Measurements from ENCODE around the gene UHRF1. TPM values are rescaled to one million over a fixed set of nuclear protein-coding genes. Genes with fewer than 3 reads are reported as not detected.

The UHRF1 gene
- total RNA-seq, 2 experiments from 2014 or later = 118 to 119 TPM

DNA sequence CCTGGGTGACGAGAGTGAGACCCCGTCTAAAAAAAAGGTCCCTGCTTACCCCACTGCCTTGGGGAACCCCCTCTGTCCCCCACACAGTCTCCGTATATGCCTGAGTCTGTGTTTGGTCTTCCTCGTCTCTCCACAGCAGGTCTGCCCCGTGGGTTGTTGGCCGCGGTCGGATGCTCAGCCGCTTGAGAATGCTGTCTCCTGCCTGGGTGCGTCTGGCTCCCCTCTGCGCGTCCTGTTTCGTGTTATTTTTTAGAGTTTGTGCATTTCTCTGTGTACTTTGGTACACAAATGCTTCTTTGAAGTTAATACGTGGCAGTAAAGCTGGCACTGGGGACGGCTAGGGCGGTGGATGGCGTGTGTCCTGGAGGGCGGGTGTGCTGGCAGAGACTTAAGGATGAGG lies 94.5 kb downstream of the UHRF1 start:
- no peak for DNase-seq
- no peaks in the 10 kb centered on the region for H3K27me3 Mint-ChIP-seq
- no peak overlapping the region for H3K27ac Mint-ChIP-seq
- peaks cover 3% of the 10 kb centered on the region for H3K4me1 Mint-ChIP-seq (ENCODE audit: low read depth)
- intact Hi-C loops (cut with micrococcal nuclease) = no loop called here
- H3K36me3 Mint-ChIP-seq = peaks cover 11% of the 10 kb centered on the region
- CTCF ChIA-PET = interaction anchor here (4.1 kb wide), 1 partner anchor 27 kb away, joined by 59 read pairs; no protein-coding TSS in a partner anchor
- H3K9me3 Mint-ChIP-seq = peaks cover 5% of the 10 kb centered on the region
- no peak overlapping the region for H3K4me3 Mint-ChIP-seq
- POLR2A ChIA-PET = no interaction called here

DNA sequence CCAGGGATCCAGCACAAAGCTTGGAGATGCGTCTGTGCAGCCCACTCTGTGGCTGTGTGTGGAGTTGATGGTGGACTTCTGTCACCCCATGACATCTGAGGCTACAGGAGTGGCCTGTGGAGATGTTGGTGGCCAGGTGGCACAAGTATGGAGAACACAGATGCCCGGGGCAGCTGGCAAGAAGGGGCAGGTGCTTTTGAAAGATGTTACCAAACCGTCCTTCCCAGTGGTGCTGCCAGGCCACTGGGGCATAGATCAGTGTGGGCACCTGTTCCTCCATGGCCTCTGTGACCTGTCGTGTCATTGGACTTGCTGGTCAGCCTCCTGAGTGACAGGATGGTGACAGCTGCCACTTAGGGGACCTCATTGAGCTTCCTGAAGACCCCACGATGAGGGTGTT lies 95.8 kb downstream of the UHRF1 start:
- CTCF ChIA-PET = no interaction called here
- intact Hi-C loops (cut with micrococcal nuclease) = no loop called here
- peaks cover 5% of the 10 kb centered on the region for H3K9me3 Mint-ChIP-seq
- POLR2A ChIA-PET = no interaction called here
- no peak for DNase-seq
- H3K4me1 Mint-ChIP-seq (ENCODE audit: low read depth) = peaks cover 3% of the 10 kb centered on the region
- no peaks in the 10 kb centered on the region for H3K27me3 Mint-ChIP-seq
- no peak overlapping the region for H3K27ac Mint-ChIP-seq
- peaks cover 11% of the 10 kb centered on the region for H3K36me3 Mint-ChIP-seq
- no peak overlapping the region for H3K4me3 Mint-ChIP-seq

DNA sequence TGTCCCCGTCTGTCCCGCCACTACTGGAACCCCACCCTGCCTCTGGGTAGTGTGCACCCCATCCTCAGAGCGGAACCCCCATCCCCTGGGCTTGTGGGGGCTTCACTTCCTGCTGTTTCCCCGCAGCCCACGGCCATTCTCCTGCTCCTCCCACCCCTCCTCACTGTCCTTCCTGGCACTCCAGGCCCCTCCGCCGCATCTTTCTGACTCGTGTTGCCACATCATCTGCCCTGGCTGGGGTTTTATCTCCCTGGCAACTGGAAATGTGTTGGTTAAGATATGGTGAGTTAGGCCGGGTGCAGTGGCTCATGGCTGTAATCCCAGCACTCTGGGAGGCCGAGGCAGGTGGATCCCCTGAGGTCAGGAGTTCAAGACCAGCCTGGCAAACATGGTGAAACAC lies 96.9 kb downstream of the UHRF1 start:
- intact Hi-C loops (cut with micrococcal nuclease) = no loop called here
- no peak overlapping the region for H3K4me3 Mint-ChIP-seq
- POLR2A ChIA-PET = no interaction called here
- peaks cover 5% of the 10 kb centered on the region for H3K9me3 Mint-ChIP-seq
- no peaks in the 10 kb centered on the region for H3K27me3 Mint-ChIP-seq
- peaks cover 11% of the 10 kb centered on the region for H3K36me3 Mint-ChIP-seq
- no peak overlapping the region for H3K27ac Mint-ChIP-seq
- CTCF ChIA-PET = no interaction called here
- no peak for DNase-seq
- peaks cover 3% of the 10 kb centered on the region for H3K4me1 Mint-ChIP-seq (ENCODE audit: low read depth)

DNA sequence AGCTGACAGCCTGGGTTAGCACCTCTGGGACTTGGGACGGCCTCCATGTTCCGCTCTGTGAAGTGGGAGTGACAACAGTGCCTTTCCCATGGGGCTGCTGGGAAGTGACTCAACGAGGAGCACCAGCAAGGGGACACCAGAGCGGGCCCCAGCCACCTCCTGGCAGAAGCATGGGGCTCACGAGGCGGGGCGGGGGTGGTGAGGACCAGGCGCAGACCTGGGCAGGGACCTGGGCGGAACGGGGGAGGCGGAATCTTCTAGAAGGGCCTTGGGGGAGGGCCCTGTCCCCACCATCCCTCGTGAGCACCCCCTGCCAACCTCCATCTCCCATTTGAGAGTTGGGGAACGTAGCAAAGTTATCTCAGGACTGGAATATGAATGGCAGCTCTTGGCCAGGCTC lies 97.5 kb downstream of the UHRF1 start:
- H3K4me1 Mint-ChIP-seq (ENCODE audit: low read depth) = no peaks in the 10 kb centered on the region
- intact Hi-C loops (cut with micrococcal nuclease) = no loop called here
- ChIA-PET CTCF (no interaction called here), POLR2A (no interaction called here)
- no peak overlapping the region for H3K4me3 Mint-ChIP-seq
- no peaks in the 10 kb centered on the region for H3K27me3 Mint-ChIP-seq
- H3K9me3 Mint-ChIP-seq = peaks cover 5% of the 10 kb centered on the region
- DNase-seq = no peak
- H3K27ac Mint-ChIP-seq = no peak overlapping the region
- peaks cover 11% of the 10 kb centered on the region for H3K36me3 Mint-ChIP-seq

Small RNAs within 50 kb of the gene (microRNA-seq; reads per million reads assigned to microRNA genes)
- 1.2 reads per million for gene MIR4747 (ENCODE audit: borderline microRNAs expressed, borderline number of aligned reads, borderline replicate concordance)

Other genes starting within 250 kb of the UHRF1 start
- gene MYDGF, start 239.2 kb upstream of the UHRF1 start, total RNA-seq = 10 to 100 TPM; 72.9 to 74.7 TPM
- gene DPP9, start 185.7 kb upstream of the UHRF1 start, total RNA-seq = 10 to 100 TPM; 54.8 to 57.5 TPM
- 1 to 10 TPM; 9.2 to 9.3 TPM for gene FEM1A, start 117.8 kb upstream of the UHRF1 start, total RNA-seq
- 10 to 100 TPM; 24.0 to 25.4 TPM for gene TICAM1, start 77.8 kb upstream of the UHRF1 start, total RNA-seq
- 10 to 100 TPM; 36.6 to 37.7 TPM for gene PLIN3, start 41.8 kb upstream of the UHRF1 start, total RNA-seq
- under 1 TPM in 1 of 2 experiments, not detected in 1; 0.12 TPM for gene ARRDC5, start 6.6 kb upstream of the UHRF1 start, total RNA-seq
- 10 to 100 TPM; 19.2 to 20.6 TPM for gene KDM4B, start 59.6 kb downstream of the UHRF1 start, total RNA-seq

Measured in activated CD4-positive, alpha-beta memory T cell treated with anti-CD3 and anti-CD28 coated beads for 36 hours (primary cell).